DMS153 treated with DMSO at 0.1 percent for 48 hours (cell line): ENCODE data around the gene ECEL1.
"Not testable (repeated sequence)": the region's sequence is repeated elsewhere in the genome, so short reads cannot be mapped to it uniquely, and the experiment has no call there.

Source experiments
- DNase-seq: peaks from one replicate; lab custom pipeline; 2025; ENCODE audit not compliant: unreplicated experiment; lab: John Stamatoyannopoulos, UW

ECEL1 gene

GRCh38 chr2:232487385-232488096 lies at the start of gene ECEL1:
ECEL1 (minus strand) TSS chr2:232487834; CDS start chr2:232486653, 1,181 bp downstream.
- DNase-seq = no peak

DNA sequence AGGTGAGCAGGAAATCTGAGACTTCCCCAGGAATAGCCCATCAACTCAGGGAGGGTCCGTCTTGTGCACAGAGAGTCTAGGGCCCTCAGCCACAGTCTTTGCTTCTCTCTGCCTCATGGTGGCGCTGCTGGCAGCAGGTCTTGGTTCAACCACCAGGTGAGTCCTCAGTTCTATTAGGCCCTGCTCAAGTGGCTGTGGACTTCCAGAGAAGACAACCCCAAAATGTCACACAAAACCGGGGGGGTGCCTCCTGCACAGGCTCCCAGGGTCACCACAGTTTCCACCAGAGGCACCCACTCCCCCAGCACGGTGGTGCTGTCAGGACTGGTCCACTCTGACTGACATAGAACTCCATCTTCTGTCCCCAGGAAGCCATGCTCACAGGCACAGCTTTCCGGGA lies 49.4 kb upstream of the ECEL1 start:
- DNase-seq = no peak

- no peak for DNase-seq
Observed at GRCh38 chr2:232535761-232536530, 48.3 kb upstream of the ECEL1 start.

DNA sequence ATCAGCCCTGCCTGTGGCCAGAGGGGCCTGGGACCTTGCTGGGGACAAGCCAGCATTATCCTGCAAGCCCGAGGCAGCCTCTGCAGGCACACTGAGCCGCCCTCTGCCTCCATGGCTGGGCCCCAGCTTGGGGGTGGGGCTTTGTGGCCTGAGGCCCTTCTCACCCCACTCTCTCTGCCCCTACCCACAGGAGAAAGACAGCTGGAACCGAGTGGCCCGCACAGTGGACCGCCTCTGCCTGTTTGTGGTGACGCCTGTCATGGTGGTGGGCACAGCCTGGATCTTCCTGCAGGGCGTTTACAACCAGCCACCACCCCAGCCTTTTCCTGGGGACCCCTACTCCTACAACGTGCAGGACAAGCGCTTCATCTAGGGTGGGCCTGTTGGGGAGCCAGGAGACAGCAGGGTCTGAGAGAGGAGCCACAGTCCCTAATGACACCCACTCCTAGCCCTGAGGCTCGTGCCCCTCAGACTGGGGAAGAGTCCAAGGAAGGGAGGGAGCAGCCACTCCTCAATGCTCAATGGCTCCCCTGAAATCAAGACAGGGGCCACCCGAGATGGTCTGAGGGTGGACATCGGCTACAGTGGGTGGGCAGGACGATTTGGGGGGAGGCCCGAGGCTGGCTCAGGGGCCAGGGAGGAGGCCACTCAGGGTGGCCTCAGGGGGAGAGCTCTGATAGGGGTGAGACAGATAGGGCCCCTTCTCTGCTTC lies 47.5 kb upstream of the ECEL1 start:
- DNase-seq = no peak

DNA sequence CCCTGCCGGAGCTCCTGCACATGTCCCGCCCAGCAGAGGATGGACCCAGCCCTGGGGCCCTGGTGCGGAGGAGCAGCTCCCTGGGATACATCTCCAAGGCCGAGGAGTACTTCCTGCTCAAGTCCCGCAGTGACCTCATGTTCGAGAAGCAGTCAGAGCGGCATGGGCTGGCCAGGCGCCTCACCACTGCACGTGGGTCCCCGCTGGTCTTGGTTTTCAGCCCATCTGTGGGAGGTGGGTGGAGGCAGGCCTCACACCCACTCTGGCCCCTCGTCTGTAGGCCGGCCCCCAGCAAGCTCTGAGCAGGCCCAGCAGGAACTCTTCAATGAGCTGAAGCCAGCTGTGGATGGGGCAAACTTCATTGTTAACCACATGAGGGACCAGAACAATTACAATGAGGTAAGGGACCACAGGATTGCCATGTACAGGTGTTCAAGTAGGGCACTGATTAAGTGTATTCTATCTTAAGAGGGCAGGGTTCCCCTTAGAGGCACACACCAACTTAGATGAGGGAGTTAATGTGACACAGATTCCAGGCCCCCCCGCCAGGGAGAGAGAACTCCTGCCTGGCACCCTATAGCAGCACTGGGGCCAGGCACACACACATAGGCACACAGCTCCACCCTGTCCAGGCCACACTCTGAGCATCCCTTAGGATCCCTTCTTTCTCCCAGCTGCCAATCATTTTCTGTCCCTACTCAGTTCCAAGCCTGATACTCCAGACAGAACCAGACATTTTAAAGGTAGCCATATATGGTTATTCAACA lies 46.5 kb upstream of the ECEL1 start:
- no peak for DNase-seq

GRCh38 chr2:232532821-232533220 lies 45.2 kb upstream of the ECEL1 start:
- DNase-seq = not testable (repeated sequence)

DNA sequence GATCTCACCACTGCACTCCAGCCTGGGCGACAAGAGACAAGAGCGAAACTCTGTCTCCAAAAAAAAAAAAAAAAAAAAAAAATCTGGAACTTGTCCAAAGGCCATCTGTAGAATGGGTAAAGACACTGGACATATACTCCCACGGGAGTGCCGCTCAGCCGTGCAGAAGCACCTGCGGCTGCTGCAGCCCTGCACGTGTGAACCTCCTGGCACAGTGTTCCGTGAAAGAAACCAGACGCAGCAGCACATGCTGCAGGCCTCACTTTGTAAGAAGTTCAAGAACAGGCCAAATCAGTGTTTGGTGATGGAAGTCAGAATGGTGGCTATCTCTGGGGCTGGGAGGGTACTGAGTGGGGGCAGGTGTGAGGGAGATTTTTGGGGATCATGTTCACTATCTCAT lies 44.8 kb upstream of the ECEL1 start:
- DNase-seq = no peak

- no peak for DNase-seq
Observed at GRCh38 chr2:232530626-232531260, 43.1 kb upstream of the ECEL1 start.

DNA sequence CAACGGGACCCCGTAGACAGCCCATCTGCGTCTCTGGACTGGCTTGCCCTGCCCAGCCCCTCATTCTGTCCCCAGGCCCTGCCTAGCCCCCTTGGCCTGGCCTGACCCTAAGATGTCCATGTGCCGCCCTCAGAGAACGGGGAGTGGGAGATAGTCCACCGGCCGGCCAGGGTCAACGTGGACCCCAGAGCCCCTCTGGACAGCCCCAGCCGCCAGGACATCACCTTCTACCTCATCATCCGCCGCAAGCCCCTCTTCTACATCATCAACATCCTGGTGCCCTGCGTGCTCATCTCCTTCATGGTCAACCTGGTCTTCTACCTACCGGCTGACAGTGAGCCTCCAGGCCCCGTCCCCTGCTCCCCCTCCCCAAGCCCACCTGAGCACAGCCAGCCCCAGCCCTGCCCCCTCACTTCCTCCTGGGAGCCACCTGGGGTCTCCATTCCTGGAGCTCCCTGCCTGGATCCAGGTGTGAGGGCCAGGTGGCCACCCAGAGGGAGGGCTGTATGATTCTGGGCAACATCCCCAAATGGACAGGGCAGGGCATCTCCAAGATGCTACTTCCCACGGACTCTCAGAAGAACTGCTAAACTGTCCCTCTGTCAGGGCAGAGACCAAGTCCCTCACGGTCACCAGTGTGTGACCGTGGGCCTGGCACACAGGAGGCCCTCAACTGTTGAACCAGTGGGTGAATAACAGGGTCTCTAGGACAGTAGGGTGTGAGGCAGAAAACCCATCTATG lies 42.3 kb upstream of the ECEL1 start:
- DNase-seq = no peak

DNA sequence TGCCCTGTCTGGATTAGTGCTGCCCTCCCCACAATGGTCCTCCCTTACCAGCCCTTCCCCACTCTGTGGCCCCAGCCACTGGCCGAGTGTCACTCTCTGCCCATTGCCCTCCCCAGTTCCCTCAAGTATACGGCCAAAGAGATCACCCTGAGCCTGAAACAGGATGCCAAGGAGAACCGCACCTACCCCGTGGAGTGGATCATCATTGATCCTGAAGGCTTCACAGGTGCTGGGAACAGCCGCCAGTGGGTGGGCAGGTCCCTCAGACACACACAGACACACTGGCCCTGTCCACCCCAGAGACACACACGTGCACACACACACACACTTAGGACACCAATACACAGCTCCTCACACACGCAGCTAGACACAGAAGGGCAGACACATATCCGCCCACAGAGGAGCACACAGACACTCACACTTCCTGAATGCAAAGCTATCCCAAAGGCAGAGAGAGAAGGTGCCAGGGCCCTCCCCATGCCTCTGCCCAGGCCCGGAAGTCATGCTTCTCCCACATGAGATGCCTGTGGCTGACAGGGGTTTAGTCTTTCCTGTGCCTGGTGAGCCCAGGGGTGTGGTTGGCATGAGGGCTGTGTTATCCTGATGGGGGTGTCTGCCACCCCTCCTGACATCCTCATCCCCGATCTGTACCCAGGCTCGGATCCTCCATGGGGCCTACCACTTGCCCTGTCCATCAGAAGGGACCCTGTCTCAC lies 41.3 kb upstream of the ECEL1 start:
- no peak for DNase-seq

GRCh38 chr2:232527905-232528470 lies 40.4 kb upstream of the ECEL1 start:
- DNase-seq = no peak

DNA sequence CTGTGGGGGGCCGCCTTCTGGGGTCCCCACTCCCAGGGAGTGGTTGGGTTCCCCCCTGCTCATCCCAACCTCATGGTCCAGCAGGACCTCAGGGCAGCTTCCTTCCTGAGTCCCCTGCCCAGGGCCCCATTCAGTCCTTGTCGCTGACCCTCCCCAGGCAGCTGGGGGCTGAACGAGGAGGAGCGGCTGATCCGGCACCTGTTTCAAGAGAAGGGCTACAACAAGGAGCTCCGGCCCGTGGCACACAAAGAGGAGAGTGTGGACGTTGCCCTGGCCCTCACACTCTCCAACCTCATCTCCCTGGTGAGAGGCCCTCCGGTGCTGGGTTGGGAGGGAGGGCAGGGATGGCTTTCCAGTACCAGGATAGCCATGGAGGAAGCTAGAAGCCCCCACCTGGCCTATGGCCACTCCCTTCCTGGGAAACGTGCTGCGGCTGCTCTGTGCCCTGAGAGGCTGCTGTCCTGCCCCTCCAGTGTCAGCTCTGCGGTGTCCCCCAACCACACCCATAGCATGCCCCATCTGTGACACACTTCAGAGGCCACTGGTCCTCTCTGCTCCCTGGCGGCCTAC lies 38.8 kb upstream of the ECEL1 start:
- no peak for DNase-seq

GRCh38 chr2:232525791-232526371 lies 38.2 kb upstream of the ECEL1 start, which contains the start of gene CHRND:
CHRND (plus strand) TSS chr2:232526160; CDS start chr2:232526216, 56 bp downstream.
- DNase-seq = no peak

DNA sequence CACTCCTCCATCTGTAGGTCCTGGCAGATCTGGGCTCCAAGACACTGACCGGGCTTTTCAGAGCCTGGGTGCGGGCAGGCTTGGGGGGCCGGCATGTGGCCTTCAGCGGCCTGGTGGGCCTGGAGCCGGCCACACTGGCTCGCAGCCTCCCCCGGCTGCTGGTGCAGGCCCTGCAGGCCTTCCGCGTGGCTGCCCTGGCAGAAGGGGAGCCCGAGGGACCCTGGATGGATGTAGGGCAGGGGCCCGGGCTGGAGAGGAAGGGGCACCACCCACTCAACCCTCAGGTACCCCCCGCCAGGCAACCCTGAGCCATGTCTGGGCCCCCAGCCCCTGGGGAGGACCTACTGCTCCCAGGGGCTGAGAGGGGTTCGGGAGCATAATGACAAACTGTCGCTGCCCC lies 37.6 kb upstream of the ECEL1 start:
- DNase-seq = no peak

DNA sequence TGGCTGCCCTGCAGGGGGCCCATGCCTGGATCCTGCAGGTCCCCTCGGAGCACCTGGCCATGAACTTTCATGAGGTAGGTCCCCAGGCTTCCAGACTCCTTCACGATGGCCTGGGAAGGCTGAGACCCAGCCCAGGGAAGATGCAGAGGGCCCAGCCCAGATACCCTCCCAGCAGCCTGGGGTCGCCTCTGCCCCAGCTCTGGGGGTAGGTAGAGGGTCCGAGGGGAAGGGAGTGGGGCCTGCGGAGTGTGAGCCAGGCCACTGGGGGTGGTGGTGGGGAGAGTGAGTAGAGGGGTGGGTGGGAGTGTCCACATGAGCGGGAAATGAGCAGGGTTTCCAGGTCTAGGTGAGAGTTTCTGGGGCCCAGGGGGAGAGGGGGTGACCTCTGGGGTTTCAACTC lies 37.1 kb upstream of the ECEL1 start:
- no peak for DNase-seq

DNA sequence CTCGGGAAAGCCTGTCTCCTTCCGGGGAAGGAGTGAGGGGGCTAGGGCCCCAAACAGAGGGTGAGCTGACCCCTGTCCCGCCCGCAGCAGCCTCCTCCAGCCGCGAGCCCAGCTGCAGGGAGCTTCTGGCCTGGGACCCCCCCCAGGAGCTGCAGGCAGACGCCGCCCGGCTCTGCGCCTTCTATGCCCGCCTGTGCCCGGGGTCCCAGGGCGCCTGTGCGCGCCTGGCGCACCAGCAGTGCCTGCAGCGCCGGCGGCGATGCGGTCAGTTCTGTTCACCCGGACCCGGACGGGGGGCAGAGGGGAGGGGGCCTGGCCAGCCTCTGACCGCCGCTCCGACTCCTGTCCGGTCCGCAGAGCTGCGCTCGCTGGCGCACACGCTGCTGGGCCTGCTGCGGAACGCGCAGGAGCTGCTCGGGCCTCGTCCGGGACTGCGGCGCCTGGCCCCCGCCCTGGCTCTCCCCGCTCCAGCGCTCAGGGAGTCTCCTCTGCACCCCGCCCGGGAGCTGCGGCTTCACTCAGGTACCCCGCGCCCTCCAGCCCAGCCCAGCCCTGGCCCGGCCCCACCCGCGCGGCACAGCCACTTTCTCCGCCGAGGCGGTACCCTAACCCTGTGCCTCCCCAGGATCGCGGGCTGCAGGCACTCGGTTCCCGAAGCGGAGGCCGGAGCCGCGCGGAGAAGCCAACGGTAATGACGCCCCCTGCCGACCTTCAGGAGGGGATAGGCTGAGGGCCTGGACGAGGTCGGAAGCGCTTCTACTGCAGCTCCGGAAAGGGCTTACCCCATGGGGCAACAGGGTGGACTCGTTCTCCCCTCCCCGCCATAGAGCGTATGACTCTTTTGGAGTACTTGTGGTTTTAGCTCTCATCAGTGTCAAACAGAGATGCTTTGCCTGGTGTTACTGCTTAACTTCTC lies 36.3 kb upstream of the ECEL1 start:
- no peak for DNase-seq

DNA sequence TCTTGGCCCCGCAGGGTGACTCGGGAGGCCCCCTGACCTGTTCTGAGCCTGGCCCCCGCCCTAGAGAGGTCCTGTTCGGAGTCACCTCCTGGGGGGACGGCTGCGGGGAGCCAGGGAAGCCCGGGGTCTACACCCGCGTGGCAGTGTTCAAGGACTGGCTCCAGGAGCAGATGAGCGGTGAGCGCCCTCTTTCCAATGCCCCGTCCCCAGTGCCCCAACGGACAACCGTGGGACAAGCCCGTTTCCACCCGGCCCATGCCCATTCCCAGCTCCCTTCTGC lies 35.7 kb upstream of the ECEL1 start:
- no peak for DNase-seq
